MCF 10A (cell line): Measurements from ENCODE around the gene AHCYL2. TPM values are rescaled to one million over a fixed set of nuclear protein-coding genes. Genes with fewer than 3 reads are reported as not detected.

Experiments used
- BruUV-seq: library from RNA; stranded (reverse); fragments of 400-500 nt; replicated peaks from 2 replicates; lab custom pipeline; 2021; lab: Mats Ljungman, UMichigan
- CTCF ChIA-PET: fragments of 300-600 bp; sonication (Branson Sonifier 250); formaldehyde crosslinking; extraction: SDS; loops from one replicate; lab custom pipeline; 2021; ENCODE audit warnings: antibody characterized with exemption, inconsistent platforms; lab: Yijun Ruan, JAX
- POLR2A ChIA-PET: fragments of 300-600, 350-650 bp; sonication (Branson Sonifier 250); formaldehyde crosslinking; extraction: SDS; loops from one replicate; lab custom pipeline; 2020; ENCODE audit warnings: antibody characterized with exemption, inconsistent platforms; lab: Yijun Ruan, JAX
- DNase-seq: peaks from one replicate; pipeline ENCODE4 v3.0.0-alpha.2; 2018; ENCODE audit not compliant: unreplicated experiment
- H3K27ac Mint-ChIP-seq: one replicate; pipeline ENCODE4 v1.8.0; 2022; ENCODE audit warnings: mild to moderate bottlenecking, low read depth, mixed read lengths; ENCODE audit not compliant: unreplicated experiment
- H3K27me3 Mint-ChIP-seq: one replicate; pipeline ENCODE4 v1.8.0; 2022; ENCODE audit warnings: mixed read lengths; ENCODE audit not compliant: insufficient read depth, unreplicated experiment
- H3K36me3 Mint-ChIP-seq: one replicate; pipeline ENCODE4 v1.8.0; 2022; ENCODE audit warnings: mild to moderate bottlenecking, moderate library complexity, mixed read lengths; ENCODE audit not compliant: insufficient read depth, unreplicated experiment
- H3K4me1 Mint-ChIP-seq: one replicate; pipeline ENCODE4 v1.8.0; 2022; ENCODE audit warnings: mixed read lengths; ENCODE audit not compliant: insufficient read depth, unreplicated experiment
- H3K4me3 Mint-ChIP-seq: one replicate; pipeline ENCODE4 v1.8.0; 2022; ENCODE audit warnings: mild to moderate bottlenecking, moderate library complexity, mixed read lengths; ENCODE audit not compliant: unreplicated experiment
- H3K9me3 Mint-ChIP-seq: one replicate; pipeline ENCODE4 v1.8.0; 2022; ENCODE audit warnings: mixed read lengths; ENCODE audit not compliant: unreplicated experiment
- intact Hi-C: fragments of 100-400 bp; cut with micrococcal nuclease; formaldehyde crosslinking; loops from 2 replicates; pipeline ENCODE4 v1.14.1; 2022
- total RNA-seq: library from RNA; stranded (reverse); gene quantifications from 2 replicates; pipeline ENCODE4 v1.2.3, GENCODE V29; 2022
- TF ChIP-seq, protein P1 (sequence below): fragments of 200-600 bp; IDR thresholded peaks from one replicate; pipeline ENCODE4 v1.8.0; 2022; ENCODE audit warnings: antibody characterized with exemption, mild to moderate bottlenecking; ENCODE audit not compliant: unreplicated experiment

AHCYL2 gene
- total RNA-seq, 1 experiment from 2014 or later = 12.8 TPM

DNA sequence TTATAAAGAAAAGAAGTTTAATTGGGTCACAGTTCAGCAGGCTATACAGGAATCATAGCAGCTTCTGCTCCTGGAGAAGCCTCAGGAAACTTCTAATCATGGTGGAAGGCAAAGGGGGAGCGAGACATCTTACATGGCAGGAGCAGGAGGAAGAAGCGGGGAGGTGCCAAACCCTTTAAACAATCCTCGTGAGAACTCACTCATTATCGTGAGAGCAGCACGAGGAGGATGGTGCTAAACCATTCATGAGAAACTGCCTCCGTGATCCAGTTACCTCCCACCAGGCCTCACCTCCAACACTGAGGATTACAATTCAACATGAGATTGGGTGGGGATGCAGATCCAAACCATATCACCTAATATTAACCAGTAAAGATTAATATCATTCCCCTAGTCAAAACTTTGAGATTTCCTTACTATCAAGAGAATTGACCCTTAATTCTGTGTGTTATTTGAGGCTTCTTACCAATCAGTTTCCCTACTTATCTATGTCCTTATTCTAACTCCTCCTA is 38.0 kb upstream of the AHCYL2 start:
- no peaks in the 10 kb centered on the region for H3K36me3 Mint-ChIP-seq
- BruUV-seq = no TSS peak
- CTCF ChIA-PET = interaction anchor here (0.7 to 1.0 kb wide), 2 partner anchors 24 to 247 kb away, joined by 3 read pairs; partner anchors contain the start of gene STRIP2
- H3K4me1 Mint-ChIP-seq = no peaks in the 10 kb centered on the region
- H3K9me3 Mint-ChIP-seq = no peaks in the 10 kb centered on the region
- intact Hi-C loops = no loop called here
- H3K4me3 Mint-ChIP-seq = no peak overlapping the region
- H3K27me3 Mint-ChIP-seq = peaks cover 38% of the 10 kb centered on the region
- TF ChIP-seq, protein P1, sequence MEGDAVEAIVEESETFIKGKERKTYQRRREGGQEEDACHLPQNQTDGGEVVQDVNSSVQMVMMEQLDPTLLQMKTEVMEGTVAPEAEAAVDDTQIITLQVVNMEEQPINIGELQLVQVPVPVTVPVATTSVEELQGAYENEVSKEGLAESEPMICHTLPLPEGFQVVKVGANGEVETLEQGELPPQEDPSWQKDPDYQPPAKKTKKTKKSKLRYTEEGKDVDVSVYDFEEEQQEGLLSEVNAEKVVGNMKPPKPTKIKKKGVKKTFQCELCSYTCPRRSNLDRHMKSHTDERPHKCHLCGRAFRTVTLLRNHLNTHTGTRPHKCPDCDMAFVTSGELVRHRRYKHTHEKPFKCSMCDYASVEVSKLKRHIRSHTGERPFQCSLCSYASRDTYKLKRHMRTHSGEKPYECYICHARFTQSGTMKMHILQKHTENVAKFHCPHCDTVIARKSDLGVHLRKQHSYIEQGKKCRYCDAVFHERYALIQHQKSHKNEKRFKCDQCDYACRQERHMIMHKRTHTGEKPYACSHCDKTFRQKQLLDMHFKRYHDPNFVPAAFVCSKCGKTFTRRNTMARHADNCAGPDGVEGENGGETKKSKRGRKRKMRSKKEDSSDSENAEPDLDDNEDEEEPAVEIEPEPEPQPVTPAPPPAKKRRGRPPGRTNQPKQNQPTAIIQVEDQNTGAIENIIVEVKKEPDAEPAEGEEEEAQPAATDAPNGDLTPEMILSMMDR = no peak
- POLR2A ChIA-PET = no interaction called here
- H3K27ac Mint-ChIP-seq = no peak overlapping the region
- no peak for DNase-seq

DNA sequence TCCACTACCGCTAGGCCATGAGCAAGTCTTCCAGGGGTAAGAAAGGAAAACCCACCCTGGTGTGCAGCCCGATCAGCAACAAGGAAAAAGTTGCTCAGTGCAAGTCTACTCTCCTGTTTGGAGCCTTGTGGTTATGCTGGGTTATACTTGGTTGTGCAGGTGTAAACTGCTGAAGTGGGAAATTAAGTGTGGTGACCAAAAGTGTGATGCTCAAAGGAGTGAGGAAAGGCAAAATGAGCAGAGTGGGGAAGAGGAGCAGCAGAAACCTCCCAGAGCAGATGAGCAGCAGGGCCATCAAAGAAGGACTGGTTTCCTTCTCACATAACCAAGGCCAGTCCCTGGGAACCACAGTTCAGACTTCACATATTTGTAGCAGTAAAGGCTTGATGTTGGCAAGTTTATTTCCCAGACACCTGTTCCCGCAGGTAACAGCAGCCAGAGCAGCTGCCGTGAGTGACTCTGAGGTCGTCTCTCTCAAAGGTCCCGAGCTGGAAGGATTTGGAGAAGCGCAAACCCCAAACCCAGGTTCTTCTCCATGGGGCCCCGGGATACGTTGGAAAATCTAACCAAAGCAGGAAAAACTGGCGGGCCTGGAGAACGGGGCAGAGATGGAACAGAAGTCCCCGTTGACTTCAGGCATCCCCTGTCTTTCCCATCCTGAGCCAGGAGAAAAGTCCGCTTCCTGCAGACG is 37.0 kb upstream of the AHCYL2 start:
- Mint-ChIP-seq H3K27ac (no peak overlapping the region), H3K4me3 (no peak overlapping the region), H3K9me3 (no peaks in the 10 kb centered on the region), H3K4me1 (no peaks in the 10 kb centered on the region), H3K27me3 (peaks cover 48% of the 10 kb centered on the region), H3K36me3 (no peaks in the 10 kb centered on the region)
- intact Hi-C loops = no loop called here
- POLR2A ChIA-PET = no interaction called here
- no TSS peak for BruUV-seq
- CTCF ChIA-PET = interaction anchor here (0.7 to 1.0 kb wide), 3 partner anchors 23 to 246 kb away, joined by 3 read pairs; partner anchors contain the start of gene STRIP2
- no peak for DNase-seq
- TF ChIP-seq, protein P1 = no peak

DNA sequence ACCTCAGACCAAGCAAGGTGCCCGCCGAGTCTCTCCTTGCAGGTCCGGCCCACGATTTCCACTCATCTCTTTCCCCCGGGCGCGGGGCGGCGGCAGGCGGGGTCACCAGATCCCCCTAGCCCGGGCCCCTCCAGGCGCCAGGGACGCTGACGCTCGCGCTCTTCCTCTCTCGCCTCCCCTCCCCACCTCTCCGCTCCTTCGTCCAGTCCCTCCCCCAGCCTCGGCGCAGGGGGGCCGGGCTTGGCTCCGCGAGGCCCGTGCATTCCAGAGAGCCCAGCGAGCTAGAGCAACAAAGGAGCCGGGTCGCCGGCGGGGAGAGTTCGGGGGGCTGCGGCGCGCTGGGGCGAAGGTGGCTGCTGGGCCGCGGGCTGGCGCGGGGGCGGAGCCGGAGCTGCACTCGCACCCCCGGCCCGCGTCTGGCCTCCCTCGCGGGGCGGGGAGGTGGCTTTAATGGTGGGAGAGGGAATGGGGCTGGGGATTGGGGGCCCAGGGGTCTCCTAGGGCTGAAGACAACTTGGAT is 36.4 kb upstream of the AHCYL2 start, which contains the start of gene SMO:
TSS of gene SMO (plus strand) at position 262 of the 520 bp plus-strand sequence. CDS start 519 bp downstream, outside the sequence.
- no peak within 1 kb of the TSS for H3K27ac Mint-ChIP-seq

More for the DNA sequence above, 36.4 kb upstream of the AHCYL2 start, which contains the start of gene SMO:
- Mint-ChIP-seq H3K9me3 (no peaks in the 10 kb centered on the region), H3K36me3 (no peaks in the 10 kb centered on the region), H3K27me3 (peaks cover 52% of the 10 kb centered on the region), H3K4me1 (no peaks in the 10 kb centered on the region), H3K4me3 (no peak within 1 kb of the TSS)
- BruUV-seq = no TSS peak
- CTCF ChIA-PET = interaction anchor here (0.7 kb wide), 1 partner anchor 25 kb away, joined by 3 read pairs; no protein-coding TSS in a partner anchor
- no peak for DNase-seq
- TF ChIP-seq, protein P1 = no peak
- POLR2A ChIA-PET = no interaction called here
- intact Hi-C loops = no loop called here
